ENCODE measurements around the gene IFI27.
"Not testable (repeated sequence)": the region's sequence is repeated elsewhere in the genome, so short reads cannot be mapped to it uniquely, and the experiment has no call there.

Gene IFI27

DNA sequence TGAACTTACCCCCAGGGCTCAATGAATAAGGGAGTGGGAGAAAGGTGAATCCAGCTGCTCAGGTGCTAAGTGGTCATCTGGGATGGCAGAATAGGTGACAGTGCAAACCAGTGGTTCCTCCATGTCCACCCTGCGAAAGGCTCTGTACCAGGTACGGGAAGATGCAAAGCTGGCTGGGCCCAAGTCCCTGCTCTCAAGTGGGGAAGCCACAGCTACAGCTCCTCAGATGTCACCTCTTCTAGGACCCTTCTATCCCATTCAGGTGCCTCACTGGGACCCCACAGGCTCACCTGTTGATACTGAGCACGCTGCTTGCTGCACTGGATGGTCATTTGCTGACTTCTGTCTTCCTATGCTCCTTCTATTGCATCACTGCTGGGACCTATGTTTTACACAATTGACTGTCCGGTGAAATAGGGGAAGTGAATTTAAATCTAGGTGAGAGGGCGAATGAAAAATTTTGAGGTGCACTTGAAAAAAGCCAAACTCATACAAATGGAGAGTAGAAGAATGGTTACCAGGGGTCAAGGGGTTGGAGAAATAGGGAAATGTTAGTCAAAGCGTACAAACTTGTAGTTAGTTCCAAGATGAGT lies 43.3 kb downstream of the IFI27 start:
- Histone ChIP-seq H3K36me3 (ENCODE audit: control insufficient read depth, insufficient read depth, low read length) (no peaks in the 10 kb centered on the region), H3K4me3 (ENCODE audit: low read length) (no peak overlapping the region), H3K27me3 (ENCODE audit: control insufficient read depth, insufficient read depth, low read length) (no peaks in the 10 kb centered on the region), H3K4me1 (ENCODE audit: control insufficient read depth, insufficient read depth, low read length) (no peaks in the 10 kb centered on the region), H3K27ac (ENCODE audit: low read length) (no peak overlapping the region), H3K9me3 (ENCODE audit: control insufficient read depth, insufficient read depth, low read length) (no peaks in the 10 kb centered on the region)
- no peak for DNase-seq (ENCODE audit: low read depth, low spot score)
- WGBS (ENCODE audit: insufficient coverage, insufficient read length): no CpG with 5 or more reads among the region's 6 CpGs

DNA sequence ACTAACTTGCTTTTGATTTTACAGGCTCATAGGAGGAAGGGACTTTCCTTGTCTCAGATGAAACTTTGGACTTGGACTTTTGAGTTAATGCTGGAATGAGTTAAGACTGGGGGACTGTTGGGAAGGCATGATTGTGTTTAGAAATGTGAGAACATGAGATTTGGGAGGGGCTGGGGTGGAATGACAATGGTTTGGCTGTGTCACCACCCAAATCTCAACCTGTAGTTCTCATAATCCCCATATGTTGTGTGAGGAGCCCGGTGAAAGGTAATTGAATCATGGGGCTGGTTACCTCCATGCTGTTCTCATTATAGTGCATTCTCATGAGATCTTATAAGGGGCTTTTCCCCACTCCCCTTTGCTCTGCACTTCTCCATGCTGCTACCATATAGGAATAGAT lies 45.6 kb downstream of the IFI27 start:
- not testable (repeated sequence) for H3K36me3 ChIP-seq (ENCODE audit: control insufficient read depth, insufficient read depth, low read length); DNase-seq (ENCODE audit: low read depth, low spot score); H3K27ac ChIP-seq (ENCODE audit: low read length); H3K9me3 ChIP-seq (ENCODE audit: control insufficient read depth, insufficient read depth, low read length); H3K4me1 ChIP-seq (ENCODE audit: control insufficient read depth, insufficient read depth, low read length); H3K27me3 ChIP-seq (ENCODE audit: control insufficient read depth, insufficient read depth, low read length); H3K4me3 ChIP-seq (ENCODE audit: low read length)
- WGBS (ENCODE audit: insufficient coverage, insufficient read length): no CpG with 5 or more reads among the region's 1 CpG

DNA sequence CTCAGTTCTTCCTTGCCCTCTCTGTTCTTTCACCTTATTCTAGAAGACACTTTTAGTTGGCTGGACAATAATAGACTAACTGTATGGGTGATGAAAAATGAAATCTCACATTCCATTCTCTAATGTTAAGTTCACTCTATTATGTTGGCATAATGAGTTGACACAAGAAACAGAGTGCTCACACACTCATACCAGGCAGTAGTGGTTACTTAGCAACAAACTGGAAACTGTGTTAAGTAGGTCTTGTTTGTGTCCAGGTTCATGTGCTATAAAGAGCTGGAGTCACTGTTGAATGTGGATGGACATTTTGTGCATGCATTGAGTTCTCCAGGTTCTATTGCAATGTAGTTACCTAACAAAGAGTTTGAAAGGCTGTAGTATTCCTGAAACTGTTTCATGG lies 46.7 kb downstream of the IFI27 start:
- Histone ChIP-seq H3K36me3 (ENCODE audit: control insufficient read depth, insufficient read depth, low read length) (no peaks in the 10 kb centered on the region), H3K4me3 (ENCODE audit: low read length) (no peak overlapping the region), H3K27ac (ENCODE audit: low read length) (no peak overlapping the region), H3K27me3 (ENCODE audit: control insufficient read depth, insufficient read depth, low read length) (no peaks in the 10 kb centered on the region), H3K9me3 (ENCODE audit: control insufficient read depth, insufficient read depth, low read length) (no peaks in the 10 kb centered on the region), H3K4me1 (ENCODE audit: control insufficient read depth, insufficient read depth, low read length) (no peaks in the 10 kb centered on the region)
- DNase-seq (ENCODE audit: low read depth, low spot score): no peak

DNA sequence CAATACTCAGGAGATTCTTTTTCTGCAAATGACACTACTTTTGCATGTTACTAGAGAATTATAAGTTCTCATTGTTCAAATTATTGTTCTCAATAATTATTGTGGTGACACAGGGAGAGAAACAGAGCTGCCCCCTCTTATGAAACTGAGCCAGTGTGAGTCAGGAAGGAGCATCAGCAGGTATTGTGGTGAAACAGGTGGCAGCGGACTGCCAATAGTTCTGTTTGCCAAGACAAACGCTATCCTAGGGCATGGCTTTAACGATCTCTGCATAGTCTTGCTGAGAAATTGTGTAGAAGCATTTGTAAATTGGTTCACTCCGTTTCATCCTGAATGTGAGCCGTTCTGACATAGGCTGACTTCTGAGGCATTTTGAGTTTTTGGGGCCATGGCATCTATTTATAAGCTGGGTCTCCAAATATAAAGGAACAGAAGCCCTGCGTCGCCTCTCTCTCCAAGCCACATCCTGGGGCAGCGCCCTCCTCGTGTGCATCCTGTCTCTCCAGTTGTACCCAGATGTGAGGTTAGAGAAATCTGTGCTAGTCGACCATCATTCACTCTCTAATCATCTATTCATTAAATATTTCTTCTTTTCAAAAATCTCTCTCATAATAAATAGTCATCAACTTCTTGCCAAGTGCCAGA lies 47.8 kb downstream of the IFI27 start:
- H3K27ac ChIP-seq (ENCODE audit: low read length): no peak overlapping the region
- H3K4me1 ChIP-seq (ENCODE audit: control insufficient read depth, insufficient read depth, low read length): no peaks in the 10 kb centered on the region
- WGBS (ENCODE audit: insufficient coverage, insufficient read length): no CpG with 5 or more reads among the region's 10 CpGs
- H3K4me3 ChIP-seq (ENCODE audit: low read length): no peak overlapping the region
- no peaks in the 10 kb centered on the region for H3K36me3 ChIP-seq (ENCODE audit: control insufficient read depth, insufficient read depth, low read length)
- no peaks in the 10 kb centered on the region for H3K27me3 ChIP-seq (ENCODE audit: control insufficient read depth, insufficient read depth, low read length)
- no peaks in the 10 kb centered on the region for H3K9me3 ChIP-seq (ENCODE audit: control insufficient read depth, insufficient read depth, low read length)
- DNase-seq (ENCODE audit: low read depth, low spot score): no peak

DNA sequence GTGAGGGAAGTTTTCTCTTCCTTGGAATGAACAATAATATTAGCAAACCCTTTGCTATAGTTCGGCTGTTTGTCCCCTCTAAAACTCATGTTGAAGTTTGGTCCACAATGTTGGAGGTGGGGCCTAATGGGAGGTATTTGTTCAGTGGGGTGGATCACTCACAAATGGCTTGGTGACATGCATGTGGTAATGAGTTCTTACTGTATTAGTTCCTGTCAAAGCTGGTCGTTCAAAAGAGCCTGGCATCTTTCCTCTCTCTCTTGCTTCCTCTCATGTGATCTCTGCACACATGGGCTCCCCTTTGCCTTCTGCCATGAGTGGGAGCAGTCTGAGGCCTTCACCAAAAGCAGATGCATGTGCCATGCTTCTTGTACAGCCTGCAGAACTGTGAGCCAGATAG lies 50.5 kb downstream of the IFI27 start:
- H3K27ac ChIP-seq (ENCODE audit: low read length): no peak overlapping the region
- DNase-seq (ENCODE audit: low read depth, low spot score): no peak
- no CpG with 5 or more reads among the region's 2 CpGs for whole genome bisulfite sequencing (ENCODE audit: insufficient coverage, insufficient read length)
- no peak overlapping the region for H3K4me3 ChIP-seq (ENCODE audit: low read length)
- H3K4me1 ChIP-seq (ENCODE audit: control insufficient read depth, insufficient read depth, low read length): peaks cover 5% of the 10 kb centered on the region; the same call in 1 of the 2 replicates
- no peaks in the 10 kb centered on the region for H3K36me3 ChIP-seq (ENCODE audit: control insufficient read depth, insufficient read depth, low read length)
- no peaks in the 10 kb centered on the region for H3K27me3 ChIP-seq (ENCODE audit: control insufficient read depth, insufficient read depth, low read length)
- H3K9me3 ChIP-seq (ENCODE audit: control insufficient read depth, insufficient read depth, low read length): no peaks in the 10 kb centered on the region

DNA sequence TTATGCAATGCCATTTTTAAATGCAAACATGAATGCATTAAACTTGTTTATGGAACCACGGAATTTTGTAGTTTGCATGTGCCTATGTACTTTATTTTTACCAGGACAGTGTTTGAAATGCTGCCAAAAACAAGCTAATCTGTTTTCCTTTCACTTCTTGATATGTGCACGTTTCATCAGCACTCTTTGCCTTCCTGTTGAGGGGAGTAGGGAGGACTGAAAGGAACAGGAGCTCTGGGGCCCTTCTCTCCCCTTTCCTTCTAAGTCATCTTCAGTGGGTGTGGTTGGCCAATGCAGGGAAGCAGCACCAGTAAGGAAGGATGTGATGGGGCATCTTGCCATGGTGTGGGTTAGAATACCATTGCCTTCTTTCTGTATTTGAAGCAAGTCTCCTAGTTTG lies 51.4 kb downstream of the IFI27 start:
- Histone ChIP-seq H3K4me3 (ENCODE audit: low read length) (no peak overlapping the region), H3K36me3 (ENCODE audit: control insufficient read depth, insufficient read depth, low read length) (no peaks in the 10 kb centered on the region), H3K4me1 (ENCODE audit: control insufficient read depth, insufficient read depth, low read length) (peaks cover 5% of the 10 kb centered on the region; the same call in 1 of the 2 replicates), H3K9me3 (ENCODE audit: control insufficient read depth, insufficient read depth, low read length) (no peaks in the 10 kb centered on the region), H3K27me3 (ENCODE audit: control insufficient read depth, insufficient read depth, low read length) (no peaks in the 10 kb centered on the region), H3K27ac (ENCODE audit: low read length) (no peak overlapping the region)
- no CpG with 5 or more reads among the region's 2 CpGs for WGBS (ENCODE audit: insufficient coverage, insufficient read length)
- DNase-seq (ENCODE audit: low read depth, low spot score): no peak

DNA sequence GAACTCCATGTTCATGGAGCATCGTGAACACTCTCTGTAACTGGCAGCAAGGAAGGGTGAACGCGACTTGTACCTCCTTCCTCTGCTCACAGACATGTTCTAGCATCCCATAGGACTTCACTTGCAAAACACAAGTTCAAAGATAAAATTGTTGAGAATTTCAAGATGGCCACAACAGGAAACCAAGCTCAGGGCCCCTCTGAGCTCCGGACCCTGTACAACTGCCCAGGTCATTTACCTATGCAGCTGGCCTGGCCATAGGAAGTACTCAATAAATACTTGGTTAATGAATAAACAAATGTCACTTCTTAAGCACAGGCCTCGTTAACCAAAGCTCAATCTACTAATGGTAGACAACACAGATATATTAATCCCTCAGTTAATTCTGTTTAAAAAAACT lies 51.9 kb downstream of the IFI27 start:
- H3K9me3 ChIP-seq (ENCODE audit: control insufficient read depth, insufficient read depth, low read length): no peaks in the 10 kb centered on the region
- no peaks in the 10 kb centered on the region for H3K36me3 ChIP-seq (ENCODE audit: control insufficient read depth, insufficient read depth, low read length)
- H3K4me3 ChIP-seq (ENCODE audit: low read length): no peak overlapping the region
- no peak for DNase-seq (ENCODE audit: low read depth, low spot score)
- no CpG with 5 or more reads among the region's 5 CpGs for whole genome bisulfite sequencing (ENCODE audit: insufficient coverage, insufficient read length)
- H3K27ac ChIP-seq (ENCODE audit: low read length): no peak overlapping the region
- no peaks in the 10 kb centered on the region for H3K27me3 ChIP-seq (ENCODE audit: control insufficient read depth, insufficient read depth, low read length)
- peaks cover 5% of the 10 kb centered on the region; the same call in 1 of the 2 replicates for H3K4me1 ChIP-seq (ENCODE audit: control insufficient read depth, insufficient read depth, low read length)

DNA sequence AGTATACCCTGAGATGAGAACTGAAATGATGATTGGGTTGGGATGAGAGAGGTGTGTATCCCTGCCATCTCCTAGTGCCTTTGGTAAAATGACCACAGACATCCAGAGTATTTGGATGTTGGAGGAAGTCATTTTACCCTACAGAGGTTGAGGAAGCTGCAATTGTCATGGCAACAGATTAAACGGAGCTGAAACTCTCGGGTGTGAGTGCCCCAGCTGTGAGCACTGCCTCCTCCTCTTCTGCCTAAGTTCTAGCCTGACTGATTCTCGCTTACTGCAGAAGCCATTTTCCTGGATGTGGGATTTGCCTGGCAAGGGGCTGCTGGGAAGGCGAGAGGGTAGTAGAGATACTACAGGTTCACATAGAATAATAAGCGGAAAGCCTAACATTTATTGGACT lies 53.3 kb downstream of the IFI27 start:
- Histone ChIP-seq H3K4me3 (ENCODE audit: low read length) (no peak overlapping the region), H3K36me3 (ENCODE audit: control insufficient read depth, insufficient read depth, low read length) (no peaks in the 10 kb centered on the region), H3K4me1 (ENCODE audit: control insufficient read depth, insufficient read depth, low read length) (peaks cover 5% of the 10 kb centered on the region; the same call in 1 of the 2 replicates), H3K27ac (ENCODE audit: low read length) (no peak overlapping the region), H3K27me3 (ENCODE audit: control insufficient read depth, insufficient read depth, low read length) (no peaks in the 10 kb centered on the region), H3K9me3 (ENCODE audit: control insufficient read depth, insufficient read depth, low read length) (no peaks in the 10 kb centered on the region)
- DNase-seq (ENCODE audit: low read depth, low spot score): no peak
- no CpG with 5 or more reads among the region's 5 CpGs for WGBS (ENCODE audit: insufficient coverage, insufficient read length)

DNA sequence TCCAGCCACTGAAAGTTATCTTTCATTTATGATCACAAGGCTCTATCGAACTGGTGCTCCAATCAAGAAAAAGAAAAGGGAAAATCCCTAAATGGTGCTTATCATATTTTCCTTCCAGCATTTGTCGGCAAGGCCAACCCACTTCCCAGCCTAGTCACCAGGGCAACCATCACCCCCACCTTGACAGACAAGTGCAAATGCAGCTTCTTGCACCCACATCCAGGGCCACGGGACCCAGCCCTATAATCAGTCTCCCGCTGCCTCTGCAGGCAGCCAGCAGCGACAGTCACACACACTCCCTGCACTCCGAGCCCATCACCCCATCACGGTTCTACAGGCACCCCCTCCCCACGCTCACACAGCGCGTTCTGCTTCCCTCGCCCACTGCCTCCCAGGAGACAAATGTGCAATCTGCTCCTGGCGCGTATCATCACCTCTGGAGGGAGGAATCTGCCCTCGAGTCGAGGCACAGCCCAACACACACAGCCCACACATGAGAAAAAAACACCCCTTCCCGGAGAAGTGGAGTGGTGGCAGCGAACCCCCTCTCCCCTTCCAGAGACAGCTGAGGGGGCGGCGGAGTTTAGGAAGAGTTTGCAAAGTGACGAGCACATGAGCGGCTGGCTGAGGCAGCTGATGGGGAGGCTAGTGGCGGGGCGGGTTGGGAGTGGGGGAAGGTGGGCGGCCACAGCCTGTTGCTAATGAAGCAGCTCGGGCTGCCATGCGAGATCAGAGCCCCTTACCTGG lies 54.3 kb downstream of the IFI27 start:
- no peaks in the 10 kb centered on the region for H3K36me3 ChIP-seq (ENCODE audit: control insufficient read depth, insufficient read depth, low read length)
- H3K9me3 ChIP-seq (ENCODE audit: control insufficient read depth, insufficient read depth, low read length): no peaks in the 10 kb centered on the region
- H3K4me1 ChIP-seq (ENCODE audit: control insufficient read depth, insufficient read depth, low read length): peaks cover 5% of the 10 kb centered on the region; the same call in 1 of the 2 replicates
- H3K4me3 ChIP-seq (ENCODE audit: low read length): no peak overlapping the region
- no peak overlapping the region for H3K27ac ChIP-seq (ENCODE audit: low read length)
- WGBS (ENCODE audit: insufficient coverage, insufficient read length): no CpG with 5 or more reads among the region's 26 CpGs
- no peaks in the 10 kb centered on the region for H3K27me3 ChIP-seq (ENCODE audit: control insufficient read depth, insufficient read depth, low read length)
- DNase-seq (ENCODE audit: low read depth, low spot score): no peak

DNA sequence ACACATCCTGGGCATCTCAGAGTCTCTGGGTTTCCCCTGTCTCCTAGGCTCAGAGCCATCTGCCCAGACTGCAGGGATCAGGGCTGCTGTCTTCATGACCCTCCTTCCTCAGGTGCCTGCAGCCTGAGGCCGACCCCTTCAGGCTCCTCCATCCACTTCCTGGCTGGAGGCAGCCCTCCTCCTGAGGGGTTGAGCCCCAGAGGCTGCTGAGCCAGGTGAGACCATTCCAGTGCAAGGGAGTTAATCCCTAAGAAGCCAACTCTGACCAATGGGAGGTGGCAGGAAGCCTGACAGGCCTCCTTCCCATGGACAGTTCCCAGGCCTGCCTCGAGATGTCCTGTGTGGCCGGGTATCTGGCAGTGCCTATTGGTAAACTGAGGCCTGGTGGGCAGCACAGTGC lies 55.2 kb downstream of the IFI27 start:
- no peaks in the 10 kb centered on the region for H3K27me3 ChIP-seq (ENCODE audit: control insufficient read depth, insufficient read depth, low read length)
- H3K4me1 ChIP-seq (ENCODE audit: control insufficient read depth, insufficient read depth, low read length): peaks cover 5% of the 10 kb centered on the region; the same call in 1 of the 2 replicates
- H3K27ac ChIP-seq (ENCODE audit: low read length): no peak overlapping the region
- no peaks in the 10 kb centered on the region for H3K9me3 ChIP-seq (ENCODE audit: control insufficient read depth, insufficient read depth, low read length)
- no peak for DNase-seq (ENCODE audit: low read depth, low spot score)
- no peaks in the 10 kb centered on the region for H3K36me3 ChIP-seq (ENCODE audit: control insufficient read depth, insufficient read depth, low read length)
- H3K4me3 ChIP-seq (ENCODE audit: low read length): no peak overlapping the region
- no CpG with 5 or more reads among the region's 3 CpGs for WGBS (ENCODE audit: insufficient coverage, insufficient read length)
